ENCODE data around the gene BCDIN3D.

BCDIN3D gene

GRCh38 chr12:49806321-49806813 is 36.5 kb downstream of the BCDIN3D start:
- Mint-ChIP-seq H3K36me3 (ENCODE audit: low read depth) (no peaks in the 10 kb centered on the region), H3K27me3 (no peaks in the 10 kb centered on the region), H3K27ac (no peak overlapping the region), H3K9me3 (no peaks in the 10 kb centered on the region), H3K4me1 (no peaks in the 10 kb centered on the region), H3K4me3 (no peak overlapping the region)
- ATAC-seq: no peak
- no peak for DNase-seq

- Mint-ChIP-seq H3K4me3 (no peak overlapping the region), H3K36me3 (ENCODE audit: low read depth) (no peaks in the 10 kb centered on the region), H3K27ac (no peak overlapping the region), H3K27me3 (no peaks in the 10 kb centered on the region), H3K4me1 (no peaks in the 10 kb centered on the region), H3K9me3 (no peaks in the 10 kb centered on the region)
- DNase-seq (no peak), ATAC-seq (no peak)
Observed at GRCh38 chr12:49805409-49805808, 37.5 kb downstream of the BCDIN3D start.

DNA sequence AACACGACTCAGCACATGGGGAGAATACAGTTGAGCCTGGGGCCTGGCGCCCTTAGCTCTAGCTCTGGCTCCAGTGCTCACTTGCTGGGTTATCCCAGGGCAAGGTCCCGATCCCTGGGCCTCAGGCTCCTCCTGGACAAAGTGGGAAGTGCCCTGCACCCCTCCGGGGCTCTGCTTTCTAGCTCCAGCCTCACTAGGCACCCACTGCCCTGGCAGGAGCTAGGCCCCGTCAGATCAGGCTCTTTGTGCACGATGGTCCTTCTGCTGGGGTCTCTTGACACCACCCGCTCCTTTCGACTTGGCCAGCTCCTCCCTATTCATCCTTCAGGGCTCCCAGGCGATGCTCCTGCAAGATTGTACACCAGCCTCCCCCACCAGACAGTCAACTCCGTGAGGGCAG is 38.1 kb downstream of the BCDIN3D start:
- no peak for DNase-seq
- ATAC-seq: no peak
- Mint-ChIP-seq H3K27me3 (no peaks in the 10 kb centered on the region), H3K36me3 (ENCODE audit: low read depth) (no peaks in the 10 kb centered on the region), H3K4me1 (no peaks in the 10 kb centered on the region), H3K4me3 (no peak overlapping the region), H3K9me3 (no peaks in the 10 kb centered on the region), H3K27ac (no peak overlapping the region)

DNA sequence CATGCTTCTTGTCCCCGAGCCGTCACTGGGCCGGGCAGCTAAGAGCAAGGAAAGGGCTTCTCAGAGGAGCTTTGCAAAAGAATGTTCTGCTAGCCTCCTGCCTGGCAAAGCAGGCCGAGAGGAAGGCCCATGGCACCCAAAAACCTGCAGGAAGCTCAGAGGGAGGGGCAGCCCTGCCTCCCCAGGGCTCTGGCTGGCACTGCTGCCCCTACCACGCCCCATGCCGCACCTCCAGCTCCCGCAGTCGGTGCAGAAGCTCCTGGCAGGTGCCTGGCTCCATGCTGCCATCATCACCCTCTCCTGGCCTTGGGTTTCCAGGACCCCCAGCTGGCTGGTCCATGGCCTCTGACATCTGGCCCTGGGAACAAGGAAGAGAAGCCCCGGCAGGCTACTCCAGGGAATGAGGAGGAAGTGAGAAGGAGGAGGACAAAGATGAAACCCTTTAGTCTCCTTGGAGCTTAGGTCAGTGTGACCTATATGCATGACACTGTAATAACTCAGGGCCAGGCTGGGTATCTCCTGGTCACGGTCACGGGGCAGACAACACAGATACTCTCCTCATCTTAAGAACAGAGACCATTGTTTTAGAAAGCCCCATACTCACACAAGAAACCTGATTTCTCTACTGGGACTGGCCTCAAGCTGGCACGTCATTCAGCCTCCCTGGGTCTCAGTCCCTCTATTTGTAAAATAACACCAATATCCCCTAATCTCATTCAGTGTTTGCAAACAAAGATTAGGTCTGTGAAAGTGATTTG is 39.0 kb downstream of the BCDIN3D start:
- no peak for DNase-seq
- Mint-ChIP-seq H3K4me3 (no peak overlapping the region), H3K27me3 (no peaks in the 10 kb centered on the region), H3K27ac (no peak overlapping the region), H3K36me3 (ENCODE audit: low read depth) (no peaks in the 10 kb centered on the region), H3K4me1 (no peaks in the 10 kb centered on the region), H3K9me3 (no peaks in the 10 kb centered on the region)
- no peak for ATAC-seq

- Mint-ChIP-seq H3K27ac (no peak overlapping the region), H3K4me3 (no peak overlapping the region), H3K4me1 (no peaks in the 10 kb centered on the region), H3K36me3 (ENCODE audit: low read depth) (no peaks in the 10 kb centered on the region), H3K27me3 (no peaks in the 10 kb centered on the region), H3K9me3 (no peaks in the 10 kb centered on the region)
- DNase-seq (no peak), ATAC-seq (no peak)
Observed at GRCh38 chr12:49801141-49802063, 41.5 kb downstream of the BCDIN3D start.

DNA sequence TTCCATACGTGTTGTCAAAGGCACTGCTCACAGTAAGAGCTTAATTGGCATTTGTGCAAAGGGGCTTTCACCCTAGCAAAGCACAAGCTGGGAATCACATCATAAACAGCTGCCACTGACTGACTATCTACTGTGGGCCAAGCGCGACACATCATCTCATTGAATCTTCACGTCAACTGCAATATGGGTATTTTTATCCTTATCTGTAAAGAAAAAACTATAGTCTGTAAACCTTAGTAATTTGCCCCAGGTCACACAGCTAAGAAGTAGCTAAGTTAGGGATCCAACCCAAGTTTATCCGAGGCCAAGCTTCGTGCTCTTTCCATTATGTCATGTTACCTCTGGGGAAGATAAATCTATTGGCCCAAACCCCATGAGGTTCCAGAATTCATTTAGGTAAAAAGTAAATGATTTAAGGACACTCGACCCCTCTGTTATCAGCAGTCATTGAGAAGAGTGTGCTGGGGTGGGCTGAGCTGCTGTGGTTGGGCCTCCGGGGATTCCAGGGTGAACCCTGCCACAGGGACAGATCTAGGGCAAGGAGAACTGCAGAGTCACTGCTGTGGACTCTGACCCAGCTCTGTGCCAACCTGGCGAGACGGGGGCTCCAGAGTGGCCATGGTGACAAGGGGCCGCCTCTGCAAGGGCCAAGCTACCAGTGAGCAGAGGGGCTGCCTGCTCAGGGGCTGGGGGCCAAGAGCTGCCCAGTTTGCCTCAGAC is 42.3 kb downstream of the BCDIN3D start:
- Mint-ChIP-seq H3K9me3 (no peaks in the 10 kb centered on the region), H3K4me1 (no peaks in the 10 kb centered on the region), H3K36me3 (ENCODE audit: low read depth) (no peaks in the 10 kb centered on the region), H3K4me3 (no peak overlapping the region), H3K27ac (no peak overlapping the region), H3K27me3 (no peaks in the 10 kb centered on the region)
- ATAC-seq: no peak
- no peak for DNase-seq

- ATAC-seq (no peak), DNase-seq (no peak)
- no peaks in the 10 kb centered on the region for H3K9me3 Mint-ChIP-seq
- no peaks in the 10 kb centered on the region for H3K36me3 Mint-ChIP-seq (ENCODE audit: low read depth)
- H3K27ac Mint-ChIP-seq: peak overlapping the region; percentile 21
- H3K4me1 Mint-ChIP-seq: no peaks in the 10 kb centered on the region
- H3K4me3 Mint-ChIP-seq: no peak overlapping the region
- H3K27me3 Mint-ChIP-seq: no peaks in the 10 kb centered on the region
Observed at GRCh38 chr12:49798934-49799333, 44.0 kb downstream of the BCDIN3D start.

- DNase-seq: no peak
- H3K36me3 Mint-ChIP-seq (ENCODE audit: low read depth): no peaks in the 10 kb centered on the region
- no peaks in the 10 kb centered on the region for H3K27me3 Mint-ChIP-seq
- no peak overlapping the region for H3K27ac Mint-ChIP-seq
- no peaks in the 10 kb centered on the region for H3K4me1 Mint-ChIP-seq
- no peak for ATAC-seq
- H3K9me3 Mint-ChIP-seq: no peaks in the 10 kb centered on the region
- no peak overlapping the region for H3K4me3 Mint-ChIP-seq
Observed at GRCh38 chr12:49798248-49798647, 44.7 kb downstream of the BCDIN3D start.

GRCh38 chr12:49797449-49797776 is 45.5 kb downstream of the BCDIN3D start:
- H3K27ac Mint-ChIP-seq: no peak overlapping the region
- DNase-seq (no peak), ATAC-seq (no peak)
- H3K4me1 Mint-ChIP-seq: no peaks in the 10 kb centered on the region
- H3K36me3 Mint-ChIP-seq (ENCODE audit: low read depth): no peaks in the 10 kb centered on the region
- H3K9me3 Mint-ChIP-seq: no peaks in the 10 kb centered on the region
- no peaks in the 10 kb centered on the region for H3K27me3 Mint-ChIP-seq
- H3K4me3 Mint-ChIP-seq: no peak overlapping the region

DNA sequence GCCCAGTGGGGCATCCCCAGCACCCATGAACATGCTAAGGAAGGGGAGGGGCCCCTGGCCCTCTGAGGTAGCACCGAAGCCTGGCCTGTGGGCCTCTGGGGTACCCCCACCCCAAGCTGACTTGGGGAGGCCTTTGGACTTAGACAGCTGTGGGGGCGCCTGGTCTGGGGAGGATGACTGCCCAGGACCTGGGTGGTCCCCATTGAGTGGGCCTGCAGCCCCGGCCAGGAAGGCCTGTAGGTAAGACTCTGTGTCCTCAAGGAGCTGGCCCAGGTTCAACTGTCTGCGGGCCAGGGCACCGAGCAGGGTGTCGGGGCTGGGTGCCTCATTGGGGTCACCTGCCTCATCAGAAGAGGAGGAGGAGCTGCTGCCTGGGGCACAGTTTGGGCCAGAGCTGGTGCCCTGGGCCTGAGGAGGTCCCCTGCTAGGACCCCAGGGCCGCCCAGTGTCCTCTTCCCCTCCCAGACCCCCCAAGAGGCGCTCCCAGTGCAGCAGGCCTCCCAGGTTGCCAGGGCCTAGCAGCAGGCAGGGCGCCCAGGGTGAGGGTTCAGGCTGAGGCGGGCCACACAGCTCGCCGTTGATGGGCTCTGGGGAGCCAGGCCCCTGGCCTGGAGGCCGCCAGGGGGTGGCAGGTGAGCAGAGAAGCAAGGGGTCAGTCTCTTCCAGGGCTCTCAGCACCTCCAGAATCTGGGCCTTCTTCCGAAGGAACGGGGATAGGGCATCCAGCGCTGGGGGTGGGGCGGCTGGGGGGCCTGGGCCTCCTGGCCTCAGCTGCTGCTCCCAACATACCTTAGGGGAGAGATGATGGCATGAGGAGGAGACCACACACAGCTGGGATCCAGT is 46.1 kb downstream of the BCDIN3D start:
- no peak overlapping the region for H3K27ac Mint-ChIP-seq
- H3K27me3 Mint-ChIP-seq: no peaks in the 10 kb centered on the region
- no peaks in the 10 kb centered on the region for H3K36me3 Mint-ChIP-seq (ENCODE audit: low read depth)
- no peak for DNase-seq
- H3K4me3 Mint-ChIP-seq: no peak overlapping the region
- H3K4me1 Mint-ChIP-seq: no peaks in the 10 kb centered on the region
- H3K9me3 Mint-ChIP-seq: no peaks in the 10 kb centered on the region
- no peak for ATAC-seq

GRCh38 chr12:49796155-49796554 is 46.8 kb downstream of the BCDIN3D start:
- H3K36me3 Mint-ChIP-seq (ENCODE audit: low read depth): no peaks in the 10 kb centered on the region
- no peaks in the 10 kb centered on the region for H3K9me3 Mint-ChIP-seq
- no peaks in the 10 kb centered on the region for H3K27me3 Mint-ChIP-seq
- no peak overlapping the region for H3K4me3 Mint-ChIP-seq
- H3K27ac Mint-ChIP-seq: no peak overlapping the region
- ATAC-seq (no peak), DNase-seq (no peak)
- H3K4me1 Mint-ChIP-seq: no peaks in the 10 kb centered on the region

GRCh38 chr12:49795654-49796105 is 47.2 kb downstream of the BCDIN3D start:
- no peaks in the 10 kb centered on the region for H3K27me3 Mint-ChIP-seq
- no peaks in the 10 kb centered on the region for H3K36me3 Mint-ChIP-seq (ENCODE audit: low read depth)
- DNase-seq (no peak), ATAC-seq (no peak)
- no peak overlapping the region for H3K4me3 Mint-ChIP-seq
- no peak overlapping the region for H3K27ac Mint-ChIP-seq
- no peaks in the 10 kb centered on the region for H3K4me1 Mint-ChIP-seq
- H3K9me3 Mint-ChIP-seq: no peaks in the 10 kb centered on the region

DNA sequence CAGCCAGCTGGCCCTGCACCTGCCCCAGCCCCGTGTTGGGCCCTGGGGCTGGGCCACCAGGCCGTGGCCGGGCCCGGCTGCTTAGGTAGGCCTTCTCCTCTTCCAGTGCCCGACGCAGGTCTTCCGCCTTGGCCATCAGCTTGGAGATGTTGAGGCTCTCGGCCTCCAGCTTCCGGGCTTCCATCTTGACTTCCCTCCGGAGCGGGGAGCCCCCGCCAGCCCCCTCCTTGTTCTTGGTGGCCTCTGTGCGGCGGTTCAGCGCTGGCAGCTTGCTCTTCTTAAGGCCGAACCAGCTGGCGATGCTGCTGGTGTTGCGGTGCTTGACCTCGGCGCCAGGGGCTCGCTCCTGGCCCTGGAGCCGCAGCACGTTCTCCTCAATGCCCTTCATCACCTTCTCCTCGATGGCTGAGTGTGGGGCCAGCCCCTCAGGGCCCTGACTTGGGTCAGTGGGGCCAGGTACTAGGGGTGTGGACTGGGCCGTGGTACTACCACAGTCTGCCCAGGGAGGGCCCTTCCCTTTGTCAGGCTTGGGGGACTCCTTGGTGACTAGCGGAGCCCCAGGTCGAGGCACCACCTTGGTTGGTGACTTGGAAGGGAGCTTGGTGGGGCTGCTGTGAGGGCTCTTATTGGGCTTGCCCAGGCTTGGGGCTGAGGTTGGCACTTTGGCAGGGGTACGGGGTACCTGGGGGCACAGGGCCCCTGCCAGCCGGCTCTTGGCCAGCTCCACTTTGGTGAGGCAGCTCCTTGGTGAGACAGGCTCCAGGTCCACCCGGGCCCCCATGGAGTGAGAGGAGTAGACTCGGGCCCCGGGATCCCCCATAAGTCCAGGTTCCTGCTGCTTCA is 47.9 kb downstream of the BCDIN3D start:
- DNase-seq (no peak), ATAC-seq (no peak)
- Mint-ChIP-seq H3K4me1 (no peaks in the 10 kb centered on the region), H3K27ac (no peak overlapping the region), H3K36me3 (ENCODE audit: low read depth) (no peaks in the 10 kb centered on the region), H3K4me3 (no peak overlapping the region), H3K9me3 (no peaks in the 10 kb centered on the region), H3K27me3 (no peaks in the 10 kb centered on the region)
